Ascending aorta (tissue), 2 donors: ENCODE results near the gene CDK17. TPM values are rescaled to one million over a fixed set of nuclear protein-coding genes. Genes with fewer than 3 reads are reported as not detected.
"Not testable (repeated sequence)": the region's sequence is repeated elsewhere in the genome, so short reads cannot be mapped to it uniquely, and the experiment has no call there.

Experiments used
- DNase-seq, 2 donors: peaks; one replicate each; pipeline ENCODE4 v3.0.0-alpha.2; 2019; ENCODE audit warnings: low spot score in 2 of 2
- H3K27ac ChIP-seq, 2 donors: fragments of 200-600 bp; sonication (generic); one replicate each; pipeline ENCODE4 v1.5.1; 2016 to 2017; ENCODE audit warnings: mild to moderate bottlenecking in 1 of 2
- H3K27me3 ChIP-seq: fragments of 200-600 bp; sonication (generic); one replicate; pipeline ENCODE4 v1.5.1; 2017
- H3K36me3 ChIP-seq, 2 donors: fragments of 200-600 bp; sonication (generic); one replicate each; pipeline ENCODE4 v1.5.1; 2016
- H3K4me1 ChIP-seq, 2 donors: fragments of 200-600 bp; sonication (generic); one replicate each; pipeline ENCODE4 v1.5.1; 2016 to 2017; ENCODE audit warnings: mild to moderate bottlenecking in 1 of 2
- H3K4me3 ChIP-seq, 2 donors: fragments of 200-600 bp; sonication (generic); one replicate each; pipeline ENCODE4 v1.5.1; 2016 to 2017; ENCODE audit warnings: mild to moderate bottlenecking in 1 of 2
- H3K9me3 ChIP-seq, 2 donors: fragments of 200-600 bp; sonication (generic); one replicate each; pipeline ENCODE4 v1.5.1; 2016
- intact Hi-C: fragments of 100-400 bp; cut with DNase I; formaldehyde crosslinking; loops from one replicate; pipeline ENCODE4 v1.15.1; 2023
- total RNA-seq: library from RNA; depleted of rRNA; stranded (reverse); fragments of >200 nt; gene quantifications from one replicate; pipeline ENCODE4 v1.1.0, GENCODE V29; 2016
- TF ChIP-seq, protein P1 (sequence below), 3 experiments: fragments of 200-600 bp in 2 of 3; fragments of 450-650 bp in 1 of 3; sonication (generic) in 2 of 3; IDR thresholded peaks; one replicate each; pipeline ENCODE4 v1.5.1; 2016 to 2019; ENCODE audit warnings: antibody characterized with exemption in 3 of 3, mild to moderate bottlenecking in 1 of 3, moderate library complexity in 1 of 3

Gene CDK17
- total RNA-seq, 1 donor from 2014 or later: 49.7 TPM

- intact Hi-C loops: no loop called here
- no peaks in the 10 kb centered on the region for H3K27me3 ChIP-seq
- H3K4me3 ChIP-seq: no peak overlapping the region
- TF ChIP-seq, protein P1, sequence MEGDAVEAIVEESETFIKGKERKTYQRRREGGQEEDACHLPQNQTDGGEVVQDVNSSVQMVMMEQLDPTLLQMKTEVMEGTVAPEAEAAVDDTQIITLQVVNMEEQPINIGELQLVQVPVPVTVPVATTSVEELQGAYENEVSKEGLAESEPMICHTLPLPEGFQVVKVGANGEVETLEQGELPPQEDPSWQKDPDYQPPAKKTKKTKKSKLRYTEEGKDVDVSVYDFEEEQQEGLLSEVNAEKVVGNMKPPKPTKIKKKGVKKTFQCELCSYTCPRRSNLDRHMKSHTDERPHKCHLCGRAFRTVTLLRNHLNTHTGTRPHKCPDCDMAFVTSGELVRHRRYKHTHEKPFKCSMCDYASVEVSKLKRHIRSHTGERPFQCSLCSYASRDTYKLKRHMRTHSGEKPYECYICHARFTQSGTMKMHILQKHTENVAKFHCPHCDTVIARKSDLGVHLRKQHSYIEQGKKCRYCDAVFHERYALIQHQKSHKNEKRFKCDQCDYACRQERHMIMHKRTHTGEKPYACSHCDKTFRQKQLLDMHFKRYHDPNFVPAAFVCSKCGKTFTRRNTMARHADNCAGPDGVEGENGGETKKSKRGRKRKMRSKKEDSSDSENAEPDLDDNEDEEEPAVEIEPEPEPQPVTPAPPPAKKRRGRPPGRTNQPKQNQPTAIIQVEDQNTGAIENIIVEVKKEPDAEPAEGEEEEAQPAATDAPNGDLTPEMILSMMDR (IDR thresholded peaks at IDR 0.05): no peak
- DNase-seq: no peak
- peaks cover 0 to 4% of the 10 kb centered on the region in 2 donors for H3K4me1 ChIP-seq
- H3K9me3 ChIP-seq: no peaks in the 10 kb centered on the region
- H3K27ac ChIP-seq: no peak overlapping the region
- H3K36me3 ChIP-seq: no peaks in the 10 kb centered on the region
Measured at GRCh38 chr12:96354326-96354725, 45.9 kb downstream of the CDK17 start.

DNA sequence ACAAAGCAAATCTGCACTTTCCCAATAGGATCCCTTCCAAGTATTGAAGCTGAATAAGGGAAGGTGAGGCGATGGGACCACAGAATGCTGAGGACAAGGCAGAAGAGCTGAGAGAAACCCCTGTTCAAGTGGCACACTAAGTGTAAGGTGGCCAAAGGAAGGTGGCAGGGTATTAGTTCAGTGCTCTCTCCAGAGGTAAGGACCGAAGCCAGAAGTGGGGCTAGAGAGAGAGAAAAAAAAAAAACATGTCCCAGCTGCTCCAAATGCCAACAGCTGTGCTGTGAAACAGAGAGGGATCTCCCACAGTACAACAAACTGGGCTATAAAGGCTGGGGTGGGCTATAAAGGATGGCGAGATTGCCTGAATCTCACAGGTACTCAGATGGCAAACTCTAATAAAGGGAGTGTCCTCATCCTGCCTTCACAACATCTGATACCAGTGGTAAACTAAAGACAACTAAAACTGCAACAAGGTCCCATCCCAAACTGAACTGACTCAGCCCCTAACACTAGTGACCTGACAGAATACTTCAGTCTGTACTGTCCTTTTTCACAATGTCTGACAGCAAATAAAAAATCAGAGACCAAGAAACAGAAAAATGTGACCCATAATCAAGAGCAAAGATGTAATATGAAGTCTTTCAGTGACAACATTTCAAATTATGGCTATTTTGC lies 47.9 kb downstream of the CDK17 start:
- TF ChIP-seq, protein P1 (IDR thresholded peaks at IDR 0.05): no peak
- Histone ChIP-seq H3K4me1 (peaks cover 0 to 4% of the 10 kb centered on the region in 2 donors), H3K36me3 (no peaks in the 10 kb centered on the region), H3K27me3 (no peaks in the 10 kb centered on the region), H3K4me3 (no peak overlapping the region), H3K27ac (no peak overlapping the region), H3K9me3 (no peaks in the 10 kb centered on the region)
- intact Hi-C loops: no loop called here
- no peak for DNase-seq

DNA sequence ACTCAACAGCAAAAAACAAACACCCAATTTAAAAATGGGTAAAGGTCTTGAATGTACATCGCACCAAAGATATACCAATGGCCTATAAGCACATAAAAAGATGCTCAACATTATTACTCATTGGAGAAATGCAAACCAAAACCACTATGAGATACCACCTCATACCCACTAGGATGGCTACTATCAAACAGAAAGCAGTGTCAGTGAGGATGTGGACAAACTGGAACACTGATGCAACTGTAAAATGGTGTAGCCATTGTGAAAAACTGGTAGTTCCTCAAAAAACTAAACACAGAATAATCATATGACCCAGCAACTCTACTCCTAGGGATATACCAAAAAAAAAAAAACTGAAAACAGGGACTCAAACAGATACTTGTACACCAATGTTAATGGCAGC lies 49.3 kb downstream of the CDK17 start:
- H3K27ac ChIP-seq: no peak overlapping the region
- intact Hi-C loops: no loop called here
- H3K4me3 ChIP-seq: no peak overlapping the region
- no peaks in the 10 kb centered on the region for H3K36me3 ChIP-seq
- H3K4me1 ChIP-seq: peaks cover 3 to 4% of the 10 kb centered on the region in 2 donors
- DNase-seq: no peak
- peaks cover 0 to under 1% of the 10 kb centered on the region in 2 donors for H3K9me3 ChIP-seq
- TF ChIP-seq, protein P1 (IDR thresholded peaks at IDR 0.05): no peak
- no peaks in the 10 kb centered on the region for H3K27me3 ChIP-seq

DNA sequence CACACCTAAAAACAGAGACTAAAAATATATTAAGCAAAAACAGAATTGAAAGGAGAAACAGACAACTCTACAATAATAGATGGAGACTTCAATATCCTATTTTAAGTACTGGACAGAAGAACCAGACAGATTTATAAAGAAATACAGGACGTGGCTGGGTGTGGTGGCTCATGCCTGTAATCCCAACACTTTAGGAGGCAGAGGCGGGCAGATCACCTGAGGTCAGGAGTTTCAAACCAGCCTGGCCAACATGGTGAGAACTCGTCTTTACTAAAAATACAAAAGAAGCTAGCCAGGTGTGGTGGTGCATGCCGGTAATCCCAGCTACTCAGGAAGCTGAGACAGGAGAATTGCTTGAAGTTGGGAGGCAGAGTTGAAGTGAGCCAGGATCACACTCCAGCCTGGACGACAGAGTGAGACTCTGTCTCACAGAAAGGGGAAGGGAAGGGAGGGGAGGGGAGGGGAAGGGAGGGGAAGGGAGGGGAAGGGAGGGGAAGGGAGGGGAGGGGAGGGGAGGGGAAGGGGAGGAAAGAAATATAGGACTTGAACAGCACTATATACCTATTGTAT lies 53.0 kb downstream of the CDK17 start:
- Histone ChIP-seq H3K9me3 (peaks cover 11 to 30% of the 10 kb centered on the region in 2 donors), H3K36me3 (peaks cover 0 to 4% of the 10 kb centered on the region in 2 donors), H3K27ac (peak overlapping the region; percentile 37 to 60), H3K27me3 (no peaks in the 10 kb centered on the region), H3K4me3 (peak overlapping the region; percentile 39 to 52), H3K4me1 (peaks cover 3% of the 10 kb centered on the region in 2 donors)
- no peak for DNase-seq
- intact Hi-C loops: no loop called here
- TF ChIP-seq, protein P1 (IDR thresholded peaks at IDR 0.05): no peak

DNA sequence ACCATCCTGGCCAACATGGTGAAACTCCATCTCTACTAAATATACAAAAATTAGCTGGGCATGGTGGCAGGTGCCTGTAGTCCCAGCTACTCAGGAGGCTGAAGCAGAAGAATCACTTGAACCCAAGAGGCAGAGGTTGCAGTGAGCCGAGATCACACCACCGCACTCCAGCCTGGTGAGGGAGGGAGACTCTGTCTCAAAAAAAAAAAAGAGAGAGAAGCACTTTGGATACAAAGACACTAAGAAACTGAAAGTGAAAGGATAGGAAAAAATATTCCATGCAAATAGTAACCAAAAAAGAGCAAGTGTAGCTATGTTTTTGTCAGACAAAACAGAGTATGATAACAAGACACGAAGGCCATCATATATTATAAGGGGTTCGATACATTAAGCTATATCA lies 53.5 kb downstream of the CDK17 start:
- intact Hi-C loops, H3K36me3 ChIP-seq, H3K27me3 ChIP-seq, H3K4me1 ChIP-seq, DNase-seq: not testable (repeated sequence)
- Histone ChIP-seq H3K4me3 (peak overlapping the region; percentile 39 to 52), H3K27ac (peak overlapping the region; percentile 37 to 60), H3K9me3 (peaks cover 11 to 30% of the 10 kb centered on the region in 2 donors)

DNA sequence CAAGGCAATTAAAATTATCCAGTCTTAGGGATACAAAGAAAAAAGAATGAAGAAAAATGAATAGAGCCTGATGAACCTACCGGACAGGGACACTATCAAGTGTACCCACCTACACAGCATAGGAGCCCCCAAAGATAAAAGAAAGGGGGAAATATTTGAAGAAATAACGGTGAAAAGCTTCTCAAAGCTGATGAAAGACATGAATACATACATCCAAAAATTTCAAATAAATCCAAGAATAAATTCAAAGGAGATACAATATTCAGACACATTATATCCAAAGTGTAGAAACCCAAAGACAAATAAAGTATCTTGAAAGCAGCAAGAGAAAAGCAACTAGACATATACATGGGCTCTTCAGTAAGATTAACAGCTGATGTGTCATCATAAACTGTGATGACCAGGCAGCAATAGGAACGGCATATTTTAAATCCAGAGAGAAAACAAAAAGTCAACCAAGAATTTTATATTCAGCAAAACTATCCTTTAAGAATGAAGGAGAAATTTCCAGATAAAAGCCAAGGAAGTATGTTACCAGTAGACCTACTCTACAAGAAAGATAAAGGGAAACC lies 56.0 kb downstream of the CDK17 start:
- no peak for DNase-seq
- H3K27me3 ChIP-seq: no peaks in the 10 kb centered on the region
- H3K9me3 ChIP-seq: peaks cover 11 to 30% of the 10 kb centered on the region in 2 donors
- intact Hi-C loops: no loop called here
- H3K27ac ChIP-seq: no peak overlapping the region
- TF ChIP-seq, protein P1 (IDR thresholded peaks at IDR 0.05): no peak
- H3K36me3 ChIP-seq: peaks cover 0 to 4% of the 10 kb centered on the region in 2 donors
- no peak overlapping the region for H3K4me3 ChIP-seq
- peaks cover 0 to 3% of the 10 kb centered on the region in 2 donors for H3K4me1 ChIP-seq
